Measurements from ENCODE around the gene GLCE.
A peak's percentile ranks its signal among the peaks of the same experiment; 100 is the strongest.
"Not testable (repeated sequence)": the region's sequence is repeated elsewhere in the genome, so short reads cannot be mapped to it uniquely, and the experiment has no call there.

The GLCE gene

GRCh38 chr15:69275074-69275670 is 114.7 kb downstream of the GLCE start:
- no peak for DNase-seq (ENCODE audit: low spot score)

- DNase-seq (ENCODE audit: low spot score), result peak; percentile 31
Observed at GRCh38 chr15:69275933-69276560, 115.6 kb downstream of the GLCE start.

- DNase-seq (ENCODE audit: low spot score), result no peak
Observed at GRCh38 chr15:69277316-69277715, 116.9 kb downstream of the GLCE start.

GRCh38 chr15:69279636-69280035 is 119.2 kb downstream of the GLCE start:
- no peak for DNase-seq (ENCODE audit: low spot score)

GRCh38 chr15:69280783-69281182 is 120.3 kb downstream of the GLCE start:
- no peak for DNase-seq (ENCODE audit: low spot score)

- DNase-seq (ENCODE audit: low spot score), result no peak
Observed at GRCh38 chr15:69282104-69282743, 121.8 kb downstream of the GLCE start.

GRCh38 chr15:69285834-69286233 is 125.4 kb downstream of the GLCE start:
- DNase-seq (ENCODE audit: low spot score), result no peak

GRCh38 chr15:69288011-69288410 is 127.6 kb downstream of the GLCE start:
- DNase-seq (ENCODE audit: low spot score), result no peak

GRCh38 chr15:69288531-69289341 is 128.3 kb downstream of the GLCE start:
- DNase-seq (ENCODE audit: low spot score), result no peak

GRCh38 chr15:69289342-69290146 is 129.1 kb downstream of the GLCE start:
- DNase-seq (ENCODE audit: low spot score), result no peak

GRCh38 chr15:69290346-69291164 is 130.1 kb downstream of the GLCE start:
- DNase-seq (ENCODE audit: low spot score), result no peak

GRCh38 chr15:69291651-69292050 is 131.2 kb downstream of the GLCE start:
- DNase-seq (ENCODE audit: low spot score), result not testable (repeated sequence)

GRCh38 chr15:69292826-69293420 is 132.5 kb downstream of the GLCE start:
- DNase-seq (ENCODE audit: low spot score), result no peak

- DNase-seq (ENCODE audit: low spot score), result no peak
Observed at GRCh38 chr15:69293741-69294615, 133.5 kb downstream of the GLCE start.

- DNase-seq (ENCODE audit: low spot score), result no peak
Observed at GRCh38 chr15:69296606-69297005, 136.2 kb downstream of the GLCE start.

GRCh38 chr15:69297642-69298353 is 137.4 kb downstream of the GLCE start:
- DNase-seq (ENCODE audit: low spot score), result no peak

GRCh38 chr15:69298354-69298696 is 137.9 kb downstream of the GLCE start:
- DNase-seq (ENCODE audit: low spot score), result no peak

- peak; percentile 58 for DNase-seq (ENCODE audit: low spot score)
Observed at GRCh38 chr15:69298697-69299441, 138.4 kb downstream of the GLCE start, which contains the start of gene PAQR5. TSS of gene PAQR5 (plus strand) at chr15:69298912. CDS start at chr15:69360081, 61,169 bp downstream.

All from kidney tubule cell (primary cell).